Choroid plexus epithelial cell (primary cell): ENCODE data around the gene LAMC1.

ENCODE experiments used
- DNase-seq: peaks from one replicate; pipeline ENCODE4 v3.0.0-alpha.2; 2010; ENCODE audit warnings: low read depth
- H3K4me3 ChIP-seq: 2 replicates; pipeline ENCODE4 v1.5.1; 2011; ENCODE audit warnings: low read depth, mild to moderate bottlenecking, control low read depth, low read length, moderate library complexity
- TF ChIP-seq, protein P1 (sequence below): conservative IDR thresholded peaks from 2 replicates; pipeline ENCODE4 v1.5.1; 2011; ENCODE audit warnings: low read depth, mild to moderate bottlenecking, control low read depth, inconsistent platforms, low read length, moderate library complexity

LAMC1 gene

GRCh38 chr1:183019860-183020259 is 3.4 kb upstream of the LAMC1 start:
- TF ChIP-seq, protein P1, sequence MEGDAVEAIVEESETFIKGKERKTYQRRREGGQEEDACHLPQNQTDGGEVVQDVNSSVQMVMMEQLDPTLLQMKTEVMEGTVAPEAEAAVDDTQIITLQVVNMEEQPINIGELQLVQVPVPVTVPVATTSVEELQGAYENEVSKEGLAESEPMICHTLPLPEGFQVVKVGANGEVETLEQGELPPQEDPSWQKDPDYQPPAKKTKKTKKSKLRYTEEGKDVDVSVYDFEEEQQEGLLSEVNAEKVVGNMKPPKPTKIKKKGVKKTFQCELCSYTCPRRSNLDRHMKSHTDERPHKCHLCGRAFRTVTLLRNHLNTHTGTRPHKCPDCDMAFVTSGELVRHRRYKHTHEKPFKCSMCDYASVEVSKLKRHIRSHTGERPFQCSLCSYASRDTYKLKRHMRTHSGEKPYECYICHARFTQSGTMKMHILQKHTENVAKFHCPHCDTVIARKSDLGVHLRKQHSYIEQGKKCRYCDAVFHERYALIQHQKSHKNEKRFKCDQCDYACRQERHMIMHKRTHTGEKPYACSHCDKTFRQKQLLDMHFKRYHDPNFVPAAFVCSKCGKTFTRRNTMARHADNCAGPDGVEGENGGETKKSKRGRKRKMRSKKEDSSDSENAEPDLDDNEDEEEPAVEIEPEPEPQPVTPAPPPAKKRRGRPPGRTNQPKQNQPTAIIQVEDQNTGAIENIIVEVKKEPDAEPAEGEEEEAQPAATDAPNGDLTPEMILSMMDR: peak; percentile 56
- DNase-seq: peak; percentile 75
- H3K4me3 ChIP-seq: no peak overlapping the region

- H3K4me3 ChIP-seq: peak overlapping the region; percentile 85
- no peak for DNase-seq
- TF ChIP-seq, protein P1: no peak
Observed at GRCh38 chr1:183021405-183022201, 1.6 kb upstream of the LAMC1 start.

- DNase-seq: peak; percentile 99
Observed at GRCh38 chr1:183022202-183023145, 746 bp upstream of the LAMC1 start.

GRCh38 chr1:183023601-183024316 is 539 bp downstream of the LAMC1 start:
- TF ChIP-seq, protein P1: peak; percentile 62
- peak; percentile 60 for DNase-seq

More at GRCh38 chr1:183022202-183023145, 746 bp upstream of the LAMC1 start:
- peak overlapping the region; percentile 85 for H3K4me3 ChIP-seq
- TF ChIP-seq, protein P1: no peak

DNA sequence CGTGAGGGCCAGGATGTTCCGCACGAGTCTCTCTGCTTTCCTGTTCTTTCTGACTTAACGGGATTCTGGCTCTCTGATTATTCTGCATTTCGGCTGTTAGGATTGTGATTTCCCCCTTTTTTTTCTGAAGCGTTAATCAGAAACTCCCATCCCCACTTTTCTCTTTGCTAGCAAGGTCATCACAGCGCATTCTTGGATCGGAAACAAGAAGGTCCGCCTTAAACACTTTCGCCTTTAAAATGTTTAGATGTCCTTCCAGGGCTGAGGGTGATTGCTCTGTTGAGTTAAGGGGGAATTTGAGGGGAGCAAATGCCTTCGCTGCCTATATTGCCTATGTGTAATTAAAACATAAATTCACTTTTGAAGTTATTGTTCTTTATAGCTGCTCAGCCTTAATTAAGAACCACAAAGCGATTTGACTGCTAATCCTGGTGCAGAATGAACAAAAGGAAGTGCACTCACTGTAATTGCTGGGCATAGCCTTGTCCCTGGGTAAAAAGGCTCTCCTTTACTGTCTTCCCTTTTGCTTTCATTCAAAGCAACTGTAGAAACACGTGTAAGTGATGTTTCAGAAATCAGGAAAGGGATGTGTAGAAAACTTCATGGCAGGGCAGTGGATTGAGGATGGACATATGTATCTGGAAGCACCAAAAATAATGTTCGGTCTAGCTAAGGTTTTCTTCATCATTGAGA is 1.2 kb downstream of the LAMC1 start:
- DNase-seq: peak; percentile 44
- peak overlapping the region; percentile 85 for H3K4me3 ChIP-seq
- TF ChIP-seq, protein P1: no peak

More at GRCh38 chr1:183023601-183024316, 539 bp downstream of the LAMC1 start:
- peak overlapping the region; percentile 85 for H3K4me3 ChIP-seq

- DNase-seq: peak; percentile 26
- TF ChIP-seq, protein P1: no peak
- peak overlapping the region; percentile 85 for H3K4me3 ChIP-seq
Observed at GRCh38 chr1:183025010-183025337, 1.8 kb downstream of the LAMC1 start.
